HG03103 (cell line): ENCODE data around the gene HCRTR2.

Experiments used
- ATAC-seq: cut with Tn5 transposase; IDR thresholded peaks from one replicate; pipeline ENCODE4 v1.9.1; 2021; ENCODE audit warnings: low read depth; ENCODE audit not compliant: unreplicated experiment

Gene HCRTR2

DNA sequence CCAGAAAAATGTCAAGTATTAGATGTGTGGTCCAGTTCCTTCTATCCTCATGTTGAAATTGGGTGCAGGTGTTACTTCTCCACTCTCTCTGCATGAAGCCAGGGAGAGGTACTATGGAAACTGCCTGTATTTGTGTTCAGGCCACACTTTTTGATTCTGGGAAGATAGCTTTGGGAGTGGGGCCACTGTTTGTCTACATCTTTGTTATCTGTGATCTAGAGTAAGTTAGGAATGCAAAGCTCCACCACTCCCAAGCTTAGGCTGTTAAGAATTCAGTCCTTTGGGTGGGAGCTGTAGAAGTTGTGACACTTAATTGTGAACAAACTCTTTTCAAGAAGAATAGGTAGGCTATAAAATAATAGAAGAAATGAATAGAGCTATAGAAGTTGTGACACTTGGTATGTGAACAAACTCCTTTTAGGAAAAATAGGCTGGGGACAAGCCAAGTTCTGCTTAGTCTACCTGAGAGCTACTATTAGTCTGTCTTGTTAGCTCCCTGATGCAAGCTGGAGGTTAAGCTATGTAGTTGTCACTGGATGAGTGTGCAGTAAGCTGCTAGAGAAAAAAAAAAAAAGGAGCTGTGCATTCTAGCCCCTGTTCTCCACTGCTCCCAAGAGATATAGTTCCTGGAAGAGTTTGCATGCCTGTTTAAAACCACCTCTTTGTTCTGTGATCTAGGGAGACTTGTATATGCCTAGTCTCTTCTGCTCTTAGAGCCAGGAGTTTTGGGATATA lies 145.8 kb downstream of the HCRTR2 start:
- ATAC-seq, result no peak

- ATAC-seq, result no peak
These were observed 146.4 kb downstream of the HCRTR2 start for GRCh38 chr6:55320696-55321086.

DNA sequence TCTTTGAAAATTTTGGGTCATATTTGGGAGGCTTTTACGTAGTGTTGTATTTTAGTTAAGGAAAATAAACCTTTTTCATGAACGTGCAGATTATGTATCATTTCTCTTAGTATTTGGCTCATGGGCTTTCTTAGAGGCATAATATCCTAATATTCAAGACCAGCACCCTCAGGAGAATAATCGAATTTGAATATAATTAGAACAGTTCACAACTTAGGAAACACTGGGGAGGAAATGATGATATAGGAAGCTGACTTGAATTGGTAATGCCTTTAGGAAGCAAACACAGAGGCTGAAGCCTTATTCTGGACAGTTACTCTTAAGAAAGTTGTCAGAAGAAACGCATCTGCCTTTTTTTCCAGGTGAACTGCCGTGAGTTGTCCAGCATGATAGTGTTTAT lies 152.9 kb downstream of the HCRTR2 start, which contains the start of gene GFRAL:
Gene GFRAL (plus strand): TSS at position 301 of the 400 bp plus-strand sequence. CDS start 86 bp downstream, at position 387.
- ATAC-seq, result no peak
